Lower lobe of right lung (tissue), 2 donors: ENCODE data around the gene ANO7. TPM values are rescaled to one million over a fixed set of nuclear protein-coding genes. Genes with fewer than 3 reads are reported as not detected.
"Not testable (repeated sequence)": the region's sequence is repeated elsewhere in the genome, so short reads cannot be mapped to it uniquely, and the experiment has no call there.

Experiments used
- ATAC-seq, 2 donors: fragments of 200-7000 bp; cut with Tn5 transposase; one replicate each; pipeline ENCODE4 v1.9.1; 2020 to 2022; ENCODE audit warnings: mild to moderate bottlenecking in 2 of 2, moderate library complexity in 2 of 2
- DNase-seq: peaks from one replicate; pipeline ENCODE4 v3.0.0-alpha.2; 2020
- H3K27ac ChIP-seq: fragments of 200-600 bp; one replicate; pipeline ENCODE4 v1.8.0; 2022
- H3K27me3 ChIP-seq: fragments of 200-600 bp; one replicate; pipeline ENCODE4 v1.8.0; 2022; ENCODE audit warnings: low read depth
- H3K36me3 ChIP-seq: fragments of 200-600 bp; one replicate; pipeline ENCODE4 v1.8.0; 2022; ENCODE audit warnings: mild to moderate bottlenecking
- H3K4me1 ChIP-seq: fragments of 200-600 bp; one replicate; pipeline ENCODE4 v1.8.0; 2022
- H3K4me3 ChIP-seq: fragments of 200-600 bp; one replicate; pipeline ENCODE4 v1.8.0; 2022; ENCODE audit warnings: mild to moderate bottlenecking
- H3K9me3 ChIP-seq: fragments of 200-600 bp; one replicate; pipeline ENCODE4 v1.8.0; 2022
- intact Hi-C: fragments of 100-400 bp; cut with DNase I; formaldehyde crosslinking; loops from one replicate; pipeline ENCODE4 v1.11.0; 2022
- total RNA-seq: library from RNA; stranded (reverse); fragmentation: NEBNext Ultra II Directional; extraction: Animal tissue kit (Norgen Biotek cat#: 25700); gene quantifications from one replicate; pipeline ENCODE4 v1.2.1, GENCODE V29; 2021
- TF ChIP-seq, protein P1 (sequence below): fragments of 200-600 bp; IDR thresholded peaks from one replicate; pipeline ENCODE4 v1.8.0; 2022; ENCODE audit warnings: antibody characterized with exemption, mild to moderate bottlenecking
- donor health status: DM: no; HTN: yes; CAD: no; lungs with severe emphysema.

ANO7 gene
- total RNA-seq, 1 donor from 2014 or later = 1.3 TPM

DNA sequence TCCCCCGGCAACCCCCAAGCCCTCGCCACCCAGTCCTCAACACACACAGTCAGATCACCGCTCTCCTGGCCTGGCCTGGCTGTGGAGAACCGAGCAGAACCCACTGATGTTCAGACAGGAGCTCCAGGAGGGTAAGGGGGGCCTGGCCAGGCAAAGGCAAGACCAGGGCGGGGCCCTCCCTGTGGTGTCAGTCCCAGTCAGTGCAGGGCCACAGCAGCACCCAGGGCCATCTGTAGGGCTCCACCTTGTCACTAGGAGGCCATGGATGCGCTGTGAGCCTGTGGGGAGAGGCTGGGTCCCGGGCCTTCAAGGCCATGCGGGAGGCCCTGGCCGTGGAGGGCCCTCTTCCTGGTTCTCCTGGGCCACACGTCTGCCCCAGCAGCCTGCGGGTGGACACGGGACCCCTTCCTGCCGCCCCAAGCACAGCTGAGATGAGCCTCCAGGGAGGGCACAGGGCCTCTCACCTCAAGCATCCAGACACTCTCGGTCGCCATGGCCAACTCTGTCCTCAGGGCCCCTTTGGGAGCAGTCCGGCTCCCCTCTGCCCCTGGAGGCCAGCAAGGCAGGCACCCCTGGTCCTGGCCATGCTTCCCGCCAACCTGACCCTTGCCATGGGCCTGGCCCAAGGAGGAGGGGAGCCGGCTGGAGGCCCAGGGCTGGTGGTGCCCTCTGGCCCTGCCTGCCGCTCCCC, 2.0 kb downstream of the ANO7 start:
- Histone ChIP-seq H3K4me3 (no peak overlapping the region), H3K36me3 (no peaks in the 10 kb centered on the region), H3K9me3 (no peaks in the 10 kb centered on the region), H3K27me3 (no peaks in the 10 kb centered on the region), H3K4me1 (no peaks in the 10 kb centered on the region), H3K27ac (no peak overlapping the region)
- ATAC-seq = no peak
- DNase-seq = peak; percentile 36
- TF ChIP-seq, protein P1, sequence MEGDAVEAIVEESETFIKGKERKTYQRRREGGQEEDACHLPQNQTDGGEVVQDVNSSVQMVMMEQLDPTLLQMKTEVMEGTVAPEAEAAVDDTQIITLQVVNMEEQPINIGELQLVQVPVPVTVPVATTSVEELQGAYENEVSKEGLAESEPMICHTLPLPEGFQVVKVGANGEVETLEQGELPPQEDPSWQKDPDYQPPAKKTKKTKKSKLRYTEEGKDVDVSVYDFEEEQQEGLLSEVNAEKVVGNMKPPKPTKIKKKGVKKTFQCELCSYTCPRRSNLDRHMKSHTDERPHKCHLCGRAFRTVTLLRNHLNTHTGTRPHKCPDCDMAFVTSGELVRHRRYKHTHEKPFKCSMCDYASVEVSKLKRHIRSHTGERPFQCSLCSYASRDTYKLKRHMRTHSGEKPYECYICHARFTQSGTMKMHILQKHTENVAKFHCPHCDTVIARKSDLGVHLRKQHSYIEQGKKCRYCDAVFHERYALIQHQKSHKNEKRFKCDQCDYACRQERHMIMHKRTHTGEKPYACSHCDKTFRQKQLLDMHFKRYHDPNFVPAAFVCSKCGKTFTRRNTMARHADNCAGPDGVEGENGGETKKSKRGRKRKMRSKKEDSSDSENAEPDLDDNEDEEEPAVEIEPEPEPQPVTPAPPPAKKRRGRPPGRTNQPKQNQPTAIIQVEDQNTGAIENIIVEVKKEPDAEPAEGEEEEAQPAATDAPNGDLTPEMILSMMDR = no peak
- intact Hi-C loops = no loop called here

DNA sequence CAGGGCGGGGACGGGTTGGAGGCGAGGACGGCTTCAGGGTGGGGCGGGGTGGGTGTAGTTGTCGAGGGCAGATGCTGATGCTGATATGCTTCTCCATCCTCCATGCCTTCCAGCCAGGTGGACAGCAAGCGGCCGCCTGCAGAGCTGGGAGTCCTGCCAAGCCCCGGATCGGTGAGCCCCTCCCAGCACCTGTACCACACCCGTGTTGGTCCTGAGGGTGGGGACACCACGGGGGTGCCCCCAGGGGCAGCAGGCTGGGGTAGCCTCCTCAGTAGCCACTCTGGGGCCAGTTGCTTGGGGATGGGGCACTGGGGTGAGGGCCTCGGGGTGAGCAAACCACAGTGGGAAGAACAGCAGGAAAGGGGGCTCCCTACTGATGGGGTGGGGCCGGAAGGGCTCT, 2.6 kb downstream of the ANO7 start:
- DNase-seq = no peak
- intact Hi-C loops = no loop called here
- Histone ChIP-seq H3K27me3 (no peaks in the 10 kb centered on the region), H3K4me3 (no peak overlapping the region), H3K27ac (no peak overlapping the region), H3K4me1 (no peaks in the 10 kb centered on the region), H3K36me3 (no peaks in the 10 kb centered on the region), H3K9me3 (no peaks in the 10 kb centered on the region)
- TF ChIP-seq, protein P1 = no peak
- no peak for ATAC-seq

DNA sequence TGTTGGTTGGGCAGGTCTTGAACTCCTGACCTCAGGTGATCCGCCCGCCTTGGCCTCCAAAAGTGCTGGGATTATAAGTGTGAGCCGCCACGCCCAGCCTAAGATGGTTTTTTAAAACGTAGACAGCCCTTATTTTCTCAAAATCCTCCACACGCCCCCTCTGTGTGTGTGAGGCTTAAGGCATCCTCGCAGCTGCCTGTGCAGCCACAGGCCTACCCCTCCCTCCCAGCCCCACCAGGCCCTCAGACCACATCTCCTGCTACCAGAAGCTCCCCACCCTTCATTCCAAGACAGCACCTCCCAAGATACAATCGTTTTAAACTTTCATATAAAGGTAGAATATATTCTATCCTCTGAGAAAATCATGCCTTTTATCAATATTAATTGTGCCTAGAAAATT, 4.8 kb downstream of the ANO7 start:
- no peak overlapping the region for H3K27ac ChIP-seq
- no peaks in the 10 kb centered on the region for H3K27me3 ChIP-seq
- DNase-seq (no peak), ATAC-seq (no peak)
- H3K9me3 ChIP-seq = no peaks in the 10 kb centered on the region
- H3K4me1 ChIP-seq = no peaks in the 10 kb centered on the region
- TF ChIP-seq, protein P1 = no peak
- no peak overlapping the region for H3K4me3 ChIP-seq
- intact Hi-C loops = no loop called here
- H3K36me3 ChIP-seq = no peaks in the 10 kb centered on the region

DNA sequence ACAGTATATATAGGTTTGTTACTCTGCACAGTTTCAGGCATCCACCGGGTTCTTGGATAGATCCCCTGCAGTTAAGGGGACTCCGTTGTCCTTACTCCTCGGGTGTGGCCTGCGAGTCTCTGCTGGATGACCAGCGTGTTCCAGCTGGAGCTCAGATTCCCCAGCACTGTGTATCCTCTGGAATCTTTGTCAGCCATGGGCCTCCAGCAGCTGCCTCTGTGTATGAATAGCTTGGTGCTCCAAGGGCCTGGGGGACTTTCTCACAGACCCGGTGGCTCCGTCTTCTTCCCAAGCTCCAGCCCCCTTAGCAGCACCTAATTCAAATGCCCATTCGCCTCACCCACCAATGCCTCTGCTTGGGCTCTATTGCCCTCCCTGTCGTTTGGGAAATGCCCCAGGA, 6.3 kb downstream of the ANO7 start:
- DNase-seq = peak; percentile 14
- ATAC-seq = no peak
- intact Hi-C loops = no loop called here
- Histone ChIP-seq H3K4me3 (no peak overlapping the region), H3K27me3 (no peaks in the 10 kb centered on the region), H3K27ac (no peak overlapping the region), H3K9me3 (no peaks in the 10 kb centered on the region), H3K4me1 (no peaks in the 10 kb centered on the region), H3K36me3 (no peaks in the 10 kb centered on the region)
- TF ChIP-seq, protein P1 = no peak

DNA sequence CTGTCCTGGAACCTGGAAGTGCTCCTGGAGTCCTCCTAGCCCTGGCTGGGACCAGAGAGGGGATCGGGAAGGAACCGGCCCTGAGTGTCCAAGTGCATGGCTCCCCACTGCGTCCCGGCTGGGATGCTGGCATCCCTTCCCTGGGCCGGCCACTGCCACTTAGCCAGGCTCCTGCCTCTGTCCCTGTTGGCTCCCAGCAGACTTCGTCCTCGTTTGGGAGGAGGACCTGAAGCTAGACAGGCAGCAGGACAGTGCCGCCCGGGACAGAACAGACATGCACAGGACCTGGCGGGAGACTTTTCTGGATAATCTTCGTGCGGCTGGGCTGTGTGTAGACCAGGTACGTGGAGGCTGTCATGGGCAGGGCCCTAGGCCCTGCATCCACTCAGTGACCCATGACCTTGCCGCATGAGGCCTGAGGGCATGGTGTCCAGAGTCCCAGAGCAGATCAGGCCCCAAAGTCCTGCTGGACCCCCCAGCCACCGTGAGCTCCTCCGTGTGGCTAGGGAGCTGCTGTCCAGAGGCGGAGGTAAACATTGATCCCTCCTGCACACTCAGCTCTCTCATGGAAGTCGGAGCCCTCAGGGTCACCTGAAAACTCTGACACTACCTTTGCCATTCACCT, 7.1 kb downstream of the ANO7 start:
- DNase-seq = peak; percentile 35
- no peak overlapping the region for H3K4me3 ChIP-seq
- no peak for ATAC-seq
- no peaks in the 10 kb centered on the region for H3K36me3 ChIP-seq
- H3K9me3 ChIP-seq = no peaks in the 10 kb centered on the region
- TF ChIP-seq, protein P1 = no peak
- H3K4me1 ChIP-seq = no peaks in the 10 kb centered on the region
- intact Hi-C loops = no loop called here
- no peaks in the 10 kb centered on the region for H3K27me3 ChIP-seq
- no peak overlapping the region for H3K27ac ChIP-seq

DNA sequence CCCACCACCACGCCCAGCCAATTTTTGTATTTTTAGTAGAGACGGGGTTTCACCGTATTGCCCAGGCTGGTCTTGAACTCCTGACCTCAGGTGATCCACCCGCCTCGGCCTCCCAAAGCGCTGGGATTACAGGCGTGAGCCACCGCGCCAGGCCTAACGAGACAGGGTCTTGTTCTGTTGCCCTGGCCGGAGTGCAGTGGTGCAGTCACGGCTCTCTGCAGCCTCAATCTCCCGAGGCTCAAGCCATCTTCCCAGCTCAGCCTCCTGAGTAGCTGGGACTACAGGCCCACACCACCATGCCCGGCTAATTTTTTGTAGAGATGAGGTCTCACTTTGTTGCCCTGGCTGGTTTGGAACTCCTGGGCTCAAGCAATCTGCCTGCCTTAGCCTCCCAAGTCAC, 8.8 kb downstream of the ANO7 start:
- intact Hi-C loops, H3K4me1 ChIP-seq: not testable (repeated sequence)

More for the DNA sequence above, 8.8 kb downstream of the ANO7 start:
- H3K27me3 ChIP-seq, H3K9me3 ChIP-seq, H3K4me3 ChIP-seq, H3K36me3 ChIP-seq, ATAC-seq, H3K27ac ChIP-seq: not testable (repeated sequence)
- DNase-seq = peak; percentile 32
